A549 (cell line): Measurements from ENCODE around the gene MYMK. TPM values are rescaled to one million over a fixed set of nuclear protein-coding genes. Genes with fewer than 3 reads are reported as not detected.
A peak's percentile ranks its signal among the peaks of the same experiment; 100 is the strongest.

ENCODE experiments used
- ATAC-seq, 2 experiments: fragments of 200-7000 bp in 1 of 2; fragments of >200 bp in 1 of 2; cut with Nextera tagmentation in 1 of 2; cut with Tn5 transposase in 1 of 2; 3 replicates each; pipeline versions ENCODE4 v1.8.0 to v1.9.1; 2018 to 2020; ENCODE audit warnings: mild to moderate bottlenecking in 1 of 2, moderate library complexity in 1 of 2
- CTCF ChIA-PET: fragments of 300-600 bp; sonication (Branson Sonifier 250); formaldehyde crosslinking; extraction: SDS; loops from one replicate; lab custom pipeline; 2021; ENCODE audit warnings: antibody characterized with exemption, inconsistent platforms; lab: Yijun Ruan, JAX
- POLR2A ChIA-PET: fragments of 350-600 bp; formaldehyde crosslinking; extraction: SDS; loops from one replicate; lab custom pipeline; 2021; ENCODE audit warnings: antibody characterized with exemption, inconsistent platforms; lab: Yijun Ruan, JAX
- DNase-seq, 2 experiments: peaks; one replicate each; pipeline versions ENCODE4 v3.0.0 to v3.0.0-alpha.2; 2011 to 2016; ENCODE audit warnings: low read depth in 1 of 2, low spot score in 1 of 2
- FAIRE-seq: peaks from 2 replicates; lab custom pipeline; 2011; peaks lifted over from hg19 to GRCh38; lab: Jason Lieb, UNC
- H3K27ac ChIP-seq, 2 experiments: fragments of >200 bp; sonication (Bioruptor Twin); formaldehyde crosslinking; 3 replicates each; pipeline ENCODE4 v1.5.1; 2016 to 2017
- H3K4me1 ChIP-seq: fragments of >200 bp; sonication (Bioruptor Twin); formaldehyde crosslinking; 3 replicates; pipeline ENCODE4 v1.6.1; 2016
- H3K4me2 ChIP-seq: fragments of >200 bp; sonication (Bioruptor Twin); formaldehyde crosslinking; 3 replicates; pipeline ENCODE4 v1.6.1; 2016
- H3K4me3 ChIP-seq: fragments of >200 bp; sonication (Bioruptor Twin); formaldehyde crosslinking; 3 replicates; pipeline ENCODE4 v1.5.1; 2016
- H3K9me3 ChIP-seq: fragments of >200 bp; sonication (Bioruptor Twin); formaldehyde crosslinking; 3 replicates; pipeline ENCODE4 v1.6.1; 2016
- BHLHE40 ChIP-seq: IDR thresholded peaks from 2 replicates; pipeline ENCODE4 v1.6.1; 2012; ENCODE audit warnings: low read depth, low read length, inconsistent platforms
- CEBPB ChIP-seq, 2 experiments: fragments of >200 bp in 1 of 2; sonication (Bioruptor Twin) in 1 of 2; formaldehyde crosslinking in 1 of 2; IDR thresholded peaks; 2 replicates each; pipeline ENCODE4 v1.6.1; 2012 to 2016
- CTCF ChIP-seq: fragments of >200 bp; sonication (Bioruptor Twin); formaldehyde crosslinking; IDR thresholded peaks from 3 replicates; pipeline ENCODE4 v1.5.1; 2016
- EHF ChIP-seq: fragments of 250-450 bp; sonication (Bioruptor Pico); IDR thresholded peaks from 2 replicates; pipeline ENCODE4 v1.5.0; 2020; ENCODE audit warnings: mild to moderate bottlenecking
- FOXS1 ChIP-seq: fragments of 250-450 bp; sonication (Bioruptor Pico); IDR thresholded peaks from 2 replicates; pipeline ENCODE4 v1.5.0; 2020; ENCODE audit warnings: mild to moderate bottlenecking, moderate library complexity
- GATA3 ChIP-seq: IDR thresholded peaks from 2 replicates; pipeline ENCODE4 v1.6.1; 2012; ENCODE audit warnings: borderline replicate concordance
- HOXA7 ChIP-seq: fragments of 250-450 bp; sonication (Bioruptor Pico); IDR thresholded peaks from 2 replicates; pipeline ENCODE4 v1.5.0; 2020; ENCODE audit warnings: mild to moderate bottlenecking, moderate library complexity
- HOXB5 ChIP-seq: fragments of 250-450 bp; sonication (Bioruptor Pico); IDR thresholded peaks from 2 replicates; pipeline ENCODE4 v1.5.0; 2020; ENCODE audit warnings: mild to moderate bottlenecking, moderate library complexity
- JUNB ChIP-seq: fragments of >200 bp; sonication (Bioruptor Twin); formaldehyde crosslinking; IDR thresholded peaks from 2 replicates; pipeline ENCODE4 v1.6.1; 2016
- KDM5A ChIP-seq: fragments of 200-600 bp; sonication (generic); IDR thresholded peaks from 2 replicates; pipeline ENCODE4 v1.6.1; 2016; ENCODE audit warnings: antibody characterized with exemption, mild to moderate bottlenecking
- MAX ChIP-seq: IDR thresholded peaks from 2 replicates; pipeline ENCODE4 v1.6.1; 2012
- NFE2L2 ChIP-seq: fragments of 150-350 bp; conservative IDR thresholded peaks from 2 replicates; pipeline ENCODE4 v1.6.1; 2014; ENCODE audit warnings: low read length
- PBX3 ChIP-seq: IDR thresholded peaks from 2 replicates; pipeline ENCODE4 v1.6.1; 2012
- POLR2A ChIP-seq: IDR thresholded peaks from 2 replicates; pipeline ENCODE4 v1.6.1; 2012; ENCODE audit warnings: mild to moderate bottlenecking, low read length
- POLR2AphosphoS2 ChIP-seq: conservative IDR thresholded peaks from 2 replicates; pipeline ENCODE4 v1.6.1; 2012; ENCODE audit warnings: low read length, improper control_type of control experiment, inconsistent platforms
- RARB ChIP-seq: fragments of 250-450 bp; sonication (Bioruptor Pico); IDR thresholded peaks from 2 replicates; pipeline ENCODE4 v1.8.0; 2021; ENCODE audit warnings: mild to moderate bottlenecking, moderate library complexity
- RFX5 ChIP-seq: fragments of 450-650 bp; IDR thresholded peaks from 2 replicates; pipeline ENCODE4 v1.7.1; 2014; ENCODE audit warnings: antibody characterized with exemption, mild to moderate bottlenecking, moderate library complexity
- SMC3 ChIP-seq: fragments of >200 bp; sonication (Bioruptor Twin); formaldehyde crosslinking; IDR thresholded peaks from 3 replicates; pipeline ENCODE4 v1.6.1; 2018; ENCODE audit warnings: inconsistent platforms
- SREBF2 ChIP-seq: fragments of 450-650 bp; IDR thresholded peaks from 2 replicates; pipeline ENCODE4 v1.6.1; 2014; ENCODE audit warnings: mild to moderate bottlenecking, moderate library complexity
- TFCP2L1 ChIP-seq: fragments of 250-450 bp; sonication (Bioruptor Pico); IDR thresholded peaks from 2 replicates; pipeline ENCODE4 v1.5.0; 2021; ENCODE audit warnings: mild to moderate bottlenecking
- TP53 ChIP-seq: fragments of 250-450 bp; sonication (Bioruptor Pico); IDR thresholded peaks from 2 replicates; pipeline ENCODE4 v1.5.0; 2021; ENCODE audit warnings: mild to moderate bottlenecking, moderate library complexity
- USF2 ChIP-seq: fragments of 450-650 bp; IDR thresholded peaks from 2 replicates; pipeline ENCODE4 v1.6.1; 2014; ENCODE audit warnings: antibody characterized with exemption
- ZC3H11A ChIP-seq: fragments of 450-650 bp; IDR thresholded peaks from 2 replicates; pipeline ENCODE4 v1.6.1; 2014; ENCODE audit warnings: antibody characterized with exemption, mild to moderate bottlenecking
- ZSCAN20 ChIP-seq: fragments of 250-450 bp; sonication (Bioruptor Pico); IDR thresholded peaks from 2 replicates; pipeline ENCODE4 v1.8.0; 2022; ENCODE audit warnings: mild to moderate bottlenecking, moderate library complexity
- WGBS: methylation state at CpG from one replicate; pipeline ENCODE4 v1.1.6; 2017; ENCODE audit errors: missing lambda C conversion rate; 5-methylcytosine and 5-hydroxymethylcytosine counted together
- polyA plus RNA-seq, 4 experiments: library from polyadenylated mRNA; depleted of rRNA in 3 of 4; stranded (reverse); fragments of >200 nt; fragmentation: RNase III in 1 of 4; extraction: RNeasy Plus Mini Kit Qiagen cat#74134 plus additional on column Dnase treatment in 1 of 4; gene quantifications; 2 replicates in 3 of 4; 3 replicates in 1 of 4; pipeline ENCODE4 v1.2.3, GENCODE V29; 2011 to 2017

Gene MYMK
- polyA plus RNA-seq, 2 of the 4 experiments (the other 2 are of a cell fraction) = not detected

- Histone ChIP-seq H3K4me3 (no peak overlapping the region), H3K4me1 (no peaks in the 10 kb centered on the region), H3K4me2 (no peak overlapping the region), H3K9me3 (no peaks in the 10 kb centered on the region), H3K27ac (0 out of 6 replicates have a peak overlapping the region, but pooled peaks of 1 of the 2 experiments have one; percentile 1)
- ATAC-seq (no peak), DNase-seq (no peak), FAIRE-seq (no peak)
- WGBS = 83% methylated on average over 24 of the region's 33 CpGs
- POLR2A ChIA-PET = no interaction called here
- CTCF ChIA-PET = interaction anchor here (0.6 to 1.4 kb wide), 6 partner anchors 9 to 604 kb away, joined by 3 to 6 read pairs (median 4); no protein-coding TSS in a partner anchor
- TF ChIP-seq SREBF2 (no peak), BHLHE40 (no peak), FOXS1 (CRISPR knock-in tag) (no peak), KDM5A (no peak)
Observed at GRCh38 chr9:133492061-133493021, 32.4 kb downstream of the MYMK start.

- ChIA-PET CTCF (interaction anchor here (1.0 to 1.1 kb wide), 3 partner anchors 9 to 252 kb away, joined by 3 to 5 read pairs (median 5); no protein-coding TSS in a partner anchor), POLR2A (no interaction called here)
- no peak for DNase-seq
- Histone ChIP-seq H3K4me1 (no peaks in the 10 kb centered on the region), H3K4me3 (no peak overlapping the region), H3K9me3 (no peaks in the 10 kb centered on the region), H3K27ac (no peak overlapping the region), H3K4me2 (no peak overlapping the region)
- no peak for FAIRE-seq
- WGBS = 95% methylated on average over 8 of the region's 8 CpGs
- TF ChIP-seq MAX (no peak), POLR2A (no peak), JUNB (no peak)
- ATAC-seq = no peak
Observed at GRCh38 chr9:133491656-133491925, 33.2 kb downstream of the MYMK start.

GRCh38 chr9:133490865-133491655 lies 33.7 kb downstream of the MYMK start:
- Histone ChIP-seq H3K4me1 (0 out of 3 replicates have a peak, but pooled peaks cover 1% of the 10 kb centered on the region), H3K9me3 (no peaks in the 10 kb centered on the region), H3K4me3 (no peak overlapping the region), H3K27ac (no peak overlapping the region), H3K4me2 (no peak overlapping the region)
- POLR2A ChIA-PET = no interaction called here
- FAIRE-seq = no peak
- no peak for DNase-seq
- TF ChIP-seq GATA3 (no peak), TP53 (no peak), CTCF (no peak), NFE2L2 (no peak), CEBPB (IDR thresholded peaks at IDR 0.05) (no peak), ZC3H11A (no peak), FOXS1 (CRISPR knock-in tag) (no peak), RARB (no peak), TFCP2L1 (CRISPR knock-in tag) (no peak), EHF (CRISPR knock-in tag) (no peak), HOXB5 (CRISPR knock-in tag) (no peak), RFX5 (no peak), ZSCAN20 (CRISPR knock-in tag) (no peak), SMC3 (no peak), PBX3 (no peak), POLR2AphosphoS2 (no peak), HOXA7 (CRISPR knock-in tag) (no peak), USF2 (no peak)
- no peak for ATAC-seq
- CTCF ChIA-PET = interaction anchor here (0.6 to 1.5 kb wide), 8 partner anchors 10 to 347 kb away, joined by 3 to 5 read pairs (median 3); no protein-coding TSS in a partner anchor
- 83% methylated on average over 11 of the region's 12 CpGs for WGBS
